SIG-M5 treated with dmso at 0.1 percent for 504 hours (cell line): ENCODE data around the gene CAMKK2.
"Not testable (repeated sequence)": the region's sequence is repeated elsewhere in the genome, so short reads cannot be mapped to it uniquely, and the experiment has no call there.

Experiments
- DNase-seq: peaks from one replicate; lab custom pipeline; 2025; ENCODE audit not compliant: unreplicated experiment; lab: John Stamatoyannopoulos, UW

Gene CAMKK2

DNA sequence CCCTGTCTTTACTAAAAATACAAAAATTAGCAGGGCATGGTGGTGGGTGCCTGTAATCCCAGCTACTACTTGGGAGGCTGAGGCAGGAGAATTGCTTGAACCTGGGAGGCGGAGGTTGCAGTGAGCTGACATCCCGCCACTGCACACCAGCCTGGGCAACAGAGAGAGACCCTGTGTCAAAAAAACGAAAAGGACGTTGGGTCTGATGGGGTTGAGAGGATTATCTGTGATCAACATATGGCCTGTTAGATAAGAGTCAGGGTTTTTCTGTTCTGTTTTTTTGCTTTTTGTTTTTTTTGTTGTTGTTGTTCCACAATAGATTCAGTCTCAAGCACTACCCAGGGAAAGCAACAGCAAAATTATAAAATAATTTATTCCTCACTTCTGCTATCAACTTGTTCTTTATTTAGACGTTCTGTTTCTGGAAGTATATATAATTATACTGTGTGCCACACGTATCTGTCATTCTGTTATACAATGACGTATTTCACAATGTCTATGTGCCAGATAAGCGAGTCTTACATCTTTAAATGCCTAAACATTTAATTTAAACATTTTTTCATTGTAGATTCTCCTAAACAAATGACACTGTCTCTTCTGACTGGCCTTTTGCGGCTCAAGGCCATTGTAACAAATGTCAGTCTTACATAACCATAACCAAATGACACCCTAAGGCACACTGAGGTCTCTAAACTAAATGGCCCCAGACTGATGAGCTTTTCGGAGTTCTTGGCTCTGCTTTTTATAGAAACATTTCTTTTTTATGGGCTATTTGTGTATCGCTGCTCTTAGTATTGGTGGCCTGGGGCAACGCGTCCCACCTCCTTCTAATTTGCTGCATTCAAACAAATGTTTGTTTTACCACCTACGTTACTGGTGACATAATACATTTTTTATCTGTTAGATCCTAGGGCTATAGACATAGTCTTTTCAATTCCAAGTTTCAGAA, 93.8 kb downstream of the CAMKK2 start:
- peak; percentile 15 for DNase-seq

DNA sequence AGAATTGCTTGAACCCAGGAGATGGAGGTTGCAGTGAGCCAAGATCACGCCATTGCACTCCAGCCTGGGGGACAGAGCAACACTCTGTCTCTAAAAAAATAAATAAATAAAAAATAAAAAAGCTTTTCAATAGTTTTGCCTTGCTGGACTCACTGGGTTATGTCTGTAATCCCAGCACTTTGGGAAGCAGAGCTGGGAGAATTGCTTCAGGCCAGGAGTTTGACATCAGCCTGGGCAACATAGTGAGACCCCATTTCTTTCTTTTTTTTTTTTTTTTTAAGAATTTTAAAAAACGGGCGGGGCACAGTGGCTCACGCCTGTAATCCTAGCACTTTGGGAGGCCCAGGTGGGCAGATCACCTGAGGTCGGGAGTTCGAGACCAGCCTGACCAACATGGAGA, 95.4 kb downstream of the CAMKK2 start:
- DNase-seq = not testable (repeated sequence)

DNA sequence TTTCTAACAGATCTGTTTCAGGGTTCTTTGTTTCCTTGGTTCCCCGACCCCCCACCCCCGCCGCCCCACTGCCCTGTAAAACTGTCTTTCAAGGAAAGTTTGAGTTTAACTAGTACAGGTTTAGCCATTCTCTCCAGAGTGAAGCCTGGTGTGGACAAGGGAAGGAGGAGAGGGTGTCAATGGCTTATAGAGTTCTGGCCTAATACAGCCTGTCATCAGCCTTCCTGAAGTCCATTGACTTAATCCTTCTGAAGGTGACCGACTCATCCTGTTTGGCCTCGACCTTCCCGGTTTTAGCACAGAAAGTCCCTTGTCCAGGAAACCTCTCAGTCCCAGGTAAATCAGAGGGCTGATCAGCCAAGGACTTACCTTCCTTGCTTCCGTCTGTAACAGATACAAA, 97.6 kb downstream of the CAMKK2 start:
- DNase-seq = no peak

DNA sequence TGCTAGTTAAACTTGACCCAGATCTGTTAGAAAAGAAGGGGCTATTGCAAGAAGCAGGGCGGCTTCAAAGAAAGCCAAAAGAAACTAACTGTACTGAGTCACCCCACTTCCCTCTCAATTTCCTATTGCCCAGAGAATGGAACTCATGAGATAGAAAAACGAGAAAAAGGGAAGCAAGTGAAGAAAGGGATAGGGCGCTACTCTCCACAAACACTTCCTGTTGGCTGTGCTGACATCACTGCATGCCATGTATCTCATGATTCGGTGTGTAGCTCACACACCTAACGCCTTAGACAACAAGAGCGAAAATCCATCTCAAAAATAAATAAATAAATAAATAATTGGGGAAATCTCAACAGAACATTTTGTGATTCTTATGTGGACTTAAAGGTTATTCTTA, 99.6 kb downstream of the CAMKK2 start:
- peak; percentile 97 for DNase-seq

DNA sequence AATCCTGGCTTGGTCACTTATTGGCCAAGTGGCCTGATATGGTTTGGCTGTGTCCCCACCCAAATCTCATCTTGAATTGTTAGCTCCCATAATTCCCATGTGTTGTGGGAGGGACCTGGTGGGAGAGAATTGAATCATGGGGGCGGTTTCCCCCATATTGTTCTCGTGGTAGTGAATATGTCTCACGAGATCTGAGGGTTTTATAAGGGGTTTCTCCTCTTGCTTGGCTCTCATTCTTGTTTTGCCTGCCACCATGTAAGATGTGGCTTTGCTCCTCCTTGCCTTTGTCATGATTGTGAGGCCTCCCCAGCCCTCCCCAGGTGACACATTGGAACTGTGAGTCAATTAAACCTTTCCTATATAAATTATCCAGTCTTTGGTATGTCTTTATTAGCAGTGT, 105.4 kb downstream of the CAMKK2 start:
- no peak for DNase-seq

DNA sequence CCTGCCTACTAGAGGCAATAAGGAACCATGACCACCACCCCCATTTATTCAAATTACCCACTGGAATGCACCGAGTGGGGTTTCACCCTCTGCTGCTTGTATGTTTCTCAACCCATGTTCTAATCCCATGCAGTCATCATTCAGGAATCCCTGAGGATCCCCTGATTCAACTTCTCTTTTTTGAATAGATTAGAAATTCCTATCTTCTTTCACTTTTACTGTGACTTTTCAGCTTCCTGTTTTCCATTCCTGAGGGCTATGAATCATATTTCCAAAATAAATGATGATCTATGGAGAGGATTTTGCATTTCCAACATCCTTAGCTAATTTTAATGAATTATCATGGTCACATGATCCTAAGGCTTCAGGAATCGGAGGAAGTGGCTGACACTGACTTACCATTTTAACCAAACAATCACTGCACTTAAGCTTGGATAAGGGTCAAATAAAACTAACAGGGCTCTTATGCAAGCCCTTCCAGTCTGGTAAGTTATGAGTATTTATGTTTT, 105.9 kb downstream of the CAMKK2 start:
- peak; percentile 68 for DNase-seq

DNA sequence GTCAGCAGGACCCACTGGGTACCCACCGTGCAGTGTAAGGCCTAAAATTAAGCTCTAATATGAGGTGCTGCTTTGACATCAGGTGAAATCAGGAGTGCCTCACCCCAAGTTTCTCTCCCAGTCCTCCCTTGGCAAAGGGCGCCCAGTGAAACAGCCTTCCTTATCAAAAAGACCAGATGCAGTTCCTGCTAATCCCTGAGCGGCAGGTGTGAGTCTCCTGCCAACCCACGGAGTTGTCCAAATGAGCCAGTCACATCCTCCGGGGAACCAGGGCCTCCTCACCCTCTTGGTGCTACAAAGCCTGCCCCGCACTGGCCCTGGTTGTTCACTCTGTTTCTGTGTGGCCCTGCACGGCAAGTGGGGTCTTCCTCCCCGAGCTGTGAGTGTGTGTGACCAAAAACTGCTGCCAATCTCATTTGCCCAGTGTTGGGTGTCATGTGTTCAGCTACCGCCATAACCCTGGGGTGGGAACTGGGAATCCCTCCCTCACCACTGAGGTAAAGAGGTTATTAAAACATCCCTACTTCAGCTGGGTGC, 106.8 kb downstream of the CAMKK2 start:
- no peak for DNase-seq

DNA sequence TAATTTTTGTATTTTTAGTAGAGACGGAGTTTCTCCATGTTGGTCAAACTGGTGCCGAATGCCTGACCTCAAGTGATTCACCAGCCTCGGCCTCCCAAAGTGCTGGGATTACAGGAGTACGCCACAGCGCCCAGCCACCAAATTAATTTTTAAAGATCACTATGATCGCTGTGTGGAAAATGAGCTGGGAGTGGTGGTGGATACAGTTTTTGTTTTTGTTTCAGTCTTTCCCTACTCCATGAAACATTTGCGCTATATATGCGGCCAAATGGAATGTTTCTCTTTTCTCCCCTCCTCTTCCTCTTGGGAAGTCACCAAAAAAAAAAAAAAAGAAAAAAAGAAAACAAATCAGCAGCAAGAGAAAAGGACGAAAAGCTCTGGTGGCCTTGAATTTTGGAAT, 107.4 kb downstream of the CAMKK2 start:
- DNase-seq = no peak

DNA sequence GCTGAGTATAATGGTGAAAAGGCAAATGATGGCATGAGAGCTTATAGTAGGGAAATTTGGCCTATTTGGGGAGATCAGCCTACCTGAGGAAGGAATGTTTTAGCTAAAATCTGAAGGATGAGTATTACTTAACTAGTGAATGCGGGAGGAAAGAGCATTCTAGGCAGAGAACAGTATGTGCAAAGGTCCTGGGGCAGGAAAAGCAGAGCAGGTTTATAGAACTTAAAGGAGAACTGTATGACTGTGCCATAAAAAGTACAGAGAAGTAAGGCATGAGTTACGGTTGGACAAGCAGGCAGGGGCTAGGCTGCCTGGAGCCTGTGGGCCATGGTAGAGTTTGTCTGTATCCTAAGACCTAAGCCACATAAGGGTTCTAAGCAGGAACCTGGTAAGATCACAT, 108.3 kb downstream of the CAMKK2 start:
- DNase-seq = no peak
